CD14-positive monocyte (primary cell): ENCODE measurements around the gene C20orf141. TPM values are rescaled to one million over a fixed set of nuclear protein-coding genes. Genes with fewer than 3 reads are reported as not detected.

ENCODE experiments used
- DNase-seq, 3 donors: peaks; one replicate each; pipeline ENCODE4 v3.0.0-alpha.2; 2011 to 2022
- H2AFZ ChIP-seq: 2 replicates; pipeline ENCODE4 v1.6.0; 2012; ENCODE audit warnings: mild to moderate bottlenecking, low read depth, low read length, inconsistent platforms; ENCODE audit not compliant: insufficient read depth, poor library complexity, severe bottlenecking
- H3K27ac ChIP-seq, 2 donors: 1 replicate in 1 of 2; 2 replicates in 1 of 2; pipeline ENCODE4 v1.5.1; 2012 to 2013; ENCODE audit warnings: low read length in 2 of 2, control low read depth in 1 of 2, inconsistent platforms in 1 of 2, low read depth in 1 of 2, mild to moderate bottlenecking in 1 of 2
- H3K27me3 ChIP-seq, 2 donors: one replicate each; pipeline versions ENCODE4 v1.6.0 to v1.6.1; 2011 to 2013; ENCODE audit warnings: low read length in 2 of 2; ENCODE audit not compliant: control insufficient read depth in 2 of 2, insufficient read depth in 2 of 2
- H3K36me3 ChIP-seq, 2 donors: replicated peaks in 1 of 2; 1 replicate in 1 of 2; 2 replicates in 1 of 2; pipeline versions ENCODE4 v1.5.1 to v1.6.1; 2012 to 2013; ENCODE audit warnings: low read length in 2 of 2, control low read depth in 1 of 2, inconsistent platforms in 1 of 2, mild to moderate bottlenecking in 1 of 2; ENCODE audit not compliant: insufficient read depth in 2 of 2, control insufficient read depth in 1 of 2
- H3K4me1 ChIP-seq, 2 donors: 1 replicate in 1 of 2; 2 replicates in 1 of 2; pipeline versions ENCODE4 v1.5.1 to v1.6.1; 2012 to 2013; ENCODE audit warnings: low read length in 2 of 2, control low read depth in 1 of 2, inconsistent platforms in 1 of 2, mild to moderate bottlenecking in 1 of 2, moderate library complexity in 1 of 2; ENCODE audit not compliant: insufficient read depth in 2 of 2, control insufficient read depth in 1 of 2
- H3K4me2 ChIP-seq: replicated peaks from 2 replicates; pipeline ENCODE3; 2012; ENCODE audit warnings: low read length, moderate library complexity, mild to moderate bottlenecking; ENCODE audit not compliant: poor library complexity, severe bottlenecking; ENCODE audit errors: extremely low read depth
- H3K4me3 ChIP-seq, 3 experiments: fragments of 200-600 bp in 1 of 3; sonication (generic) in 1 of 3; replicated peaks in 1 of 3; 1 replicate in 2 of 3; 2 replicates in 1 of 3; pipeline ENCODE4 v1.5.1; 2011 to 2013; ENCODE audit warnings: low read length in 3 of 3, mild to moderate bottlenecking in 3 of 3, control low read depth in 2 of 3, low read depth in 2 of 3, inconsistent platforms in 1 of 3, moderate library complexity in 1 of 3
- H3K79me2 ChIP-seq: 2 replicates; pipeline ENCODE4 v1.6.0; 2012; ENCODE audit warnings: mild to moderate bottlenecking, control low read depth, inconsistent platforms, low read length, moderate library complexity; ENCODE audit not compliant: insufficient read depth
- H3K9ac ChIP-seq: 2 replicates; pipeline ENCODE4 v1.6.0; 2017; ENCODE audit warnings: low read length, mild to moderate bottlenecking; ENCODE audit not compliant: insufficient read depth, poor library complexity, severe bottlenecking
- H3K9me3 ChIP-seq, 2 donors: replicated peaks in 1 of 2; 1 replicate in 1 of 2; 2 replicates in 1 of 2; pipeline versions ENCODE4 v1.5.1 to v1.6.1; 2012 to 2013; ENCODE audit warnings: low read length in 2 of 2, control low read depth in 1 of 2; ENCODE audit not compliant: control insufficient read depth in 1 of 2, insufficient read depth in 1 of 2
- H4K20me1 ChIP-seq: 2 replicates; pipeline ENCODE4 v1.6.0; 2012; ENCODE audit warnings: mild to moderate bottlenecking, low read length, control low read depth, moderate library complexity; ENCODE audit not compliant: insufficient read depth
- H3K27ac Mint-ChIP-seq, 7 donors: one replicate each; pipeline ENCODE4 v1.8.0; 2020; ENCODE audit warnings: mild to moderate bottlenecking in 7 of 7, mixed read lengths in 7 of 7, moderate library complexity in 6 of 7, inconsistent platforms in 2 of 7
- H3K27me3 Mint-ChIP-seq, 3 donors: one replicate each; pipeline ENCODE4 v1.8.0; 2021 to 2022; ENCODE audit warnings: low read depth in 3 of 3, mild to moderate bottlenecking in 3 of 3, mixed read lengths in 3 of 3, moderate library complexity in 3 of 3, inconsistent platforms in 1 of 3
- H3K36me3 Mint-ChIP-seq, 2 donors: one replicate each; pipeline ENCODE4 v1.8.0; 2020; ENCODE audit warnings: mixed read lengths in 2 of 2, inconsistent platforms in 1 of 2, mild to moderate bottlenecking in 1 of 2
- H3K4me1 Mint-ChIP-seq: one replicate; pipeline ENCODE4 v1.8.0; 2020; ENCODE audit warnings: mild to moderate bottlenecking, mixed read lengths
- H3K4me3 Mint-ChIP-seq, 2 donors: one replicate each; pipeline ENCODE4 v1.8.0; 2020; ENCODE audit warnings: mild to moderate bottlenecking in 2 of 2, mixed read lengths in 2 of 2, moderate library complexity in 1 of 2
- H3K9me3 Mint-ChIP-seq, 7 donors: one replicate each; pipeline ENCODE4 v1.8.0; 2020 to 2022; ENCODE audit warnings: mixed read lengths in 7 of 7, mild to moderate bottlenecking in 6 of 7, moderate library complexity in 6 of 7, inconsistent platforms in 2 of 7
- CTCF ChIP-seq: fragments of 200-600 bp; IDR thresholded peaks from one replicate; pipeline ENCODE4 v1.8.0; 2022; ENCODE audit warnings: antibody characterized with exemption, mild to moderate bottlenecking
- WGBS: methylation state at CpG from one replicate; pipeline ENCODE4 v1.1.5; 2013; ENCODE audit warnings: missing lambda C conversion rate; ENCODE audit not compliant: insufficient coverage; 5-methylcytosine and 5-hydroxymethylcytosine counted together
- intact Hi-C, 2 donors: fragments of 100-400 bp; cut with micrococcal nuclease; formaldehyde crosslinking; loops; one replicate each; pipeline versions ENCODE4 v1.15.0 to v1.15.1; 2023
- polyA plus RNA-seq, 3 donors: library from polyadenylated mRNA; depleted of rRNA in 1 of 3; unstranded in 2 of 3; stranded (reverse) in 1 of 3; fragments of 300-500 nt in 2 of 3; fragments of >200 nt in 1 of 3; fragmentation: Illumina TruSeq in 2 of 3; gene quantifications; 1 replicate in 2 of 3; 2 replicates in 1 of 3; pipeline ENCODE4 v1.2.3, GENCODE V29; 2012 to 2021

C20orf141 gene
- polyA plus RNA-seq, 3 donors, result not detected

GRCh38 chr20:2816030-2816582 lies 1.3 kb downstream of the C20orf141 start, which contains the start of gene TMEM239:
Gene TMEM239, plus strand, starts transcription at chr20:2816364. Its CDS starts 191 bp downstream, at chr20:2816555.
- Mint-ChIP-seq H3K4me1 (no peaks in the 10 kb centered on the region), H3K4me3 (no peak within 1 kb of the TSS), H3K9me3 (peaks cover 0 to 17% (median 11%) of the 10 kb centered on the region in 7 donors), H3K27me3 (peaks cover 20 to 27% (median 21%) of the 10 kb centered on the region in 3 donors), H3K27ac (peak within 1 kb of the TSS in 1 of 7 donors; percentile 12), H3K36me3 (no peaks in the 10 kb centered on the region)
- no peak for TF ChIP-seq CTCF
- Histone ChIP-seq H3K27ac (no peak within 1 kb of the TSS), H3K4me3 (no peak within 1 kb of the TSS), H3K4me1 (no peaks in the 10 kb centered on the region), H3K9me3 (no peaks in the 10 kb centered on the region), H4K20me1 (no peaks in the 10 kb centered on the region), H3K9ac (no peak within 1 kb of the TSS), H2AFZ (no peak within 1 kb of the TSS), H3K36me3 (no peaks in the 10 kb centered on the region), H3K4me2 (no peak within 1 kb of the TSS), H3K27me3 (peaks cover 10 to 24% of the 10 kb centered on the region in 2 donors), H3K79me2 (no peaks in the 10 kb centered on the region)
- 88% methylated on average over 3 of the region's 10 CpGs for WGBS
- intact Hi-C loops, result no loop called here
- DNase-seq, result no peak

- Mint-ChIP-seq H3K27ac (no peak overlapping the region), H3K4me3 (no peak overlapping the region), H3K27me3 (peaks cover 22 to 31% (median 28%) of the 10 kb centered on the region in 3 donors), H3K9me3 (peaks cover 0 to 14% (median 8%) of the 10 kb centered on the region in 7 donors), H3K36me3 (no peaks in the 10 kb centered on the region), H3K4me1 (peaks cover 4% of the 10 kb centered on the region)
- no peak for TF ChIP-seq CTCF
- H3K4me2 ChIP-seq, result no peak overlapping the region
- whole genome bisulfite sequencing, result 88% methylated on average over 19 of the region's 20 CpGs
- no peaks in the 10 kb centered on the region for H3K4me1 ChIP-seq
- no peak for DNase-seq
- H2AFZ ChIP-seq, result no peak overlapping the region
- no peak overlapping the region for H3K27ac ChIP-seq
- H3K36me3 ChIP-seq, result no peaks in the 10 kb centered on the region
- intact Hi-C loops, result no loop called here
- H3K9ac ChIP-seq, result no peak overlapping the region
- peaks cover 14 to 27% of the 10 kb centered on the region in 2 donors for H3K27me3 ChIP-seq
- H4K20me1 ChIP-seq, result no peaks in the 10 kb centered on the region
- H3K4me3 ChIP-seq, result no peak overlapping the region
- H3K79me2 ChIP-seq, result no peaks in the 10 kb centered on the region
- no peaks in the 10 kb centered on the region for H3K9me3 ChIP-seq
Observed at GRCh38 chr20:2816583-2817340, 2.0 kb downstream of the C20orf141 start.
